ENCODE results near the gene NADK.

DNA sequence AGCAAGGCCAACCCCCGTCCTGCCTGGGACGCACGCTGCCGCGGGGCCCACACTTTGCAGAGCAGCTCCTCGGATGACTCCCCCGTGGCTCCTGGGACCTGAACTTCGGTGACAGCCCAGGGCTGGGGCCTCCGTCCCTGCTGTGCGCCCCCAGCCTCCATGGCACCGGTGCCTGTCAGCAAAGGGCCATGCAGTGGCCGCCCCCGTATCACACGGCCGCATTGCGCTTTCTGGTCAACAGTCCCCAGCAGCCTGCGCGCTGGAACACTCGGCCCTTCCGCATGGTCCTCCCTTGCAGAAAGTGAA lies 18.0 kb downstream of the NADK start:
- TF ChIP-seq POLR2A (IDR thresholded peaks at IDR 0.05) (no peak), POLR2AphosphoS5 (IDR thresholded peaks at IDR 0.05) (no peak)
- TF ChIP-seq, protein P1, sequence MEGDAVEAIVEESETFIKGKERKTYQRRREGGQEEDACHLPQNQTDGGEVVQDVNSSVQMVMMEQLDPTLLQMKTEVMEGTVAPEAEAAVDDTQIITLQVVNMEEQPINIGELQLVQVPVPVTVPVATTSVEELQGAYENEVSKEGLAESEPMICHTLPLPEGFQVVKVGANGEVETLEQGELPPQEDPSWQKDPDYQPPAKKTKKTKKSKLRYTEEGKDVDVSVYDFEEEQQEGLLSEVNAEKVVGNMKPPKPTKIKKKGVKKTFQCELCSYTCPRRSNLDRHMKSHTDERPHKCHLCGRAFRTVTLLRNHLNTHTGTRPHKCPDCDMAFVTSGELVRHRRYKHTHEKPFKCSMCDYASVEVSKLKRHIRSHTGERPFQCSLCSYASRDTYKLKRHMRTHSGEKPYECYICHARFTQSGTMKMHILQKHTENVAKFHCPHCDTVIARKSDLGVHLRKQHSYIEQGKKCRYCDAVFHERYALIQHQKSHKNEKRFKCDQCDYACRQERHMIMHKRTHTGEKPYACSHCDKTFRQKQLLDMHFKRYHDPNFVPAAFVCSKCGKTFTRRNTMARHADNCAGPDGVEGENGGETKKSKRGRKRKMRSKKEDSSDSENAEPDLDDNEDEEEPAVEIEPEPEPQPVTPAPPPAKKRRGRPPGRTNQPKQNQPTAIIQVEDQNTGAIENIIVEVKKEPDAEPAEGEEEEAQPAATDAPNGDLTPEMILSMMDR (IDR thresholded peaks at IDR 0.05): no peak

Measured in prostate gland (tissue), 2 donors.